Stimulated activated CD8-positive, alpha-beta memory T cell treated with anti-CD3 and anti-CD28 coated beads, Interleukin-4, amount 100 ng/mL, for 4 hours (primary cell): ENCODE measurements around the gene KMT2B.
"Not testable (repeated sequence)": the region's sequence is repeated elsewhere in the genome, so short reads cannot be mapped to it uniquely, and the experiment has no call there.

Source experiments
- DNase-seq, 2 donors: peaks; one replicate each; pipeline ENCODE4 v3.0.0-alpha.2; 2020; ENCODE audit warnings: low read depth in 2 of 2, low spot score in 1 of 2

KMT2B gene

DNA sequence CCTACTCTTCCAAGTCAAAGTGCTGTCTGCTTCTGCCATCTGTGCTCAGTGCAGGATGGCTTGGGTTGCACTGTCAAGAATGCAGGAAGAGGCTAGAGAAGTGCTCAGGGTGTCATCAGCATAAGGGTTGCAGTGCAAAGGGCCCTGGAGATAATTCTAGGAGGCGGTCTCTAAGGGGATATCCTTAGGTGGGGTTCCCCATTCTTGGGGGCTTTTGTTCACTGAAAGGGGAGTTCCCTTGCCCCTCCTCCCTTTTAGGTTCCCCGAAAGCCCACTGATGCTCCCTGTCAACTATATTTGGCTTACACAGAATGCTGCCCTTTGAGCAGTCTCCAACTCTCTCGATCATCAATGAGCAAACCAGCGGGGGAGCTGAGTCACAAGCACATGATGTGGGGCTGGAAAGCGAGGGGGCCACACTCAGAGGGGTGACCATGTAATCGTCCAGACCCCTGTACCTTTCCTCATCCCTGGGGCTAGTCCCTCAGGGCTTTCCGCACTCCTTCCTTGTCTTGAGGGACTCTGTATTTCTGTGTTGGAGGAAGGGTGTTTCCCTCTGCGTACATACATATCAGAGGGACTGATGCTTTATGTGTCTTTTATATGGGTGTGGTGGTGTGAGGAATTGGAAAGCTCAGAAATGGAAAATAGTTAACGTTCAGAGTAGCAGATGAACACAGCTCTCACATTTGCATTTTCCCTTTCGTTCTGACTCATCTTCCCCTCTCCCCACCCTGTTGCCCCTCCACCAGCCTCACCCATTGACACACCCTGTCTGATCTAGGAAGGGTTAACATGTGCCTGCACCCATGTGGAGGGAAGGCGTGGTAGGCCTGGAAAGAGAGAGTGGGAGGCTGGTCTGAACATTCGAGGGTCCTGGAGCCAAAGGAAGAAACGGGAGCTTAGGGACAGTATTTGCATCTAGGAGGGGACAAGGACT is 6.7 kb upstream of the KMT2B start:
- no peak for DNase-seq

DNA sequence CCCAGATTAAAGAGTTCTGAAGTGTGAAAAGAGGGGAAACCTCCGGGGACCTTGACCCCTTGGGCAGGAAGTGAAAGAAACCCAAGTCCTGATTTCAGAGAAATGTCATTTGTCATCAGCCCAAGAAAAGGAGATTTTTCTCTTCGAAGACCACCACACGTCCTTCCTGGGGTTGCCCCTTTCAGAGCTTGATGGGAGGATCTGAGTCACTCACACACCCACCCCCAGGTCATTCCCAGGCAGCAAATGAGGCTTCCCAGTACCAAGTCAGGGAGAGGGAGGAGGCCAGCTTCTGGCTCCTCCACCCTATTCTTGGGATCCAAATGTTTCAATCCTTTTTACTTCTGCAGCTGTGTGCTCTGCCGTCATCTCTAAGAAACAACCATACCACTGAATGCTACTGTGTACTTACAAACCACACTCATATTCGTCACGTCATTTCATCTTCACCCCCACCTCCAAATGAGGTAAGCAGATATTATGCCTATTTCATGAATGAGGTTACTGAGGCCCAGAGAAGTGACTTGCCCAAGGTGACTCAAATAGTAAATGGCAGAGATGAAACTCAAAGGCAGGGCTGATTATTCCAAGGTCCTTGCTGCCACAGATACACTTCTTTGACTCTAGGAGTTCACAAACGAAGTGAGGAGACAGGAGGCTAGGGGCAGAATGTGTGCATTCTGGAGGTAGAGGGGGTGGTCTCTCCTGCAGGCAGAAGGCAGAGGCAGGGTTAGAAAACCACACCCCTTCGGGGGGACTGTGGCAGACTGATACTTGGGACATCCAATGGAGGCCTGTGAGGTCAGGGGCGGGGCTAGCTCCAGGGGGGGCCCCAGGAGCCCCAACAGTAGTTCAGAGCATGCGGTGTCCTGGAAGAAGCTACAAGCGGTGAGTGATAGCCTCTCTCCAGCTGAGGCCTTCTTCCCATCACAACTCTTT is 5.0 kb upstream of the KMT2B start:
- DNase-seq, result no peak

DNA sequence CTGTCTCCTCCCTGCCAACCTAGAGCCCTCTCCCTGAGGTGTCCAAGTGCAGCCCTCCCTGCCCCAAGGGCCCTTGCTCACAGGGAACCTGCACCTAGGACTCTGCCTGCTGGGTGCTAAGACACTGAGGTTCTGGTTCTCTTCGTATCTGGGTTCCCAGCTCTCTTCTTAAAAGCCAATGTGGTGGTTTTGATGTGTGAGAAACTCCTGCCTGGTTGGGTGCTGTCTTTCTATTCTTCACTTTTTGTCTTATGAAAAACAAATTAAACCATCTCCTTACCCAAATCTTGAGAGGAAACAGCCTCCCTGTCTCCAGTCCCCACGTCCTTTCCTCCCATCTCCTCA is 4.3 kb upstream of the KMT2B start:
- DNase-seq, result no peak

DNA sequence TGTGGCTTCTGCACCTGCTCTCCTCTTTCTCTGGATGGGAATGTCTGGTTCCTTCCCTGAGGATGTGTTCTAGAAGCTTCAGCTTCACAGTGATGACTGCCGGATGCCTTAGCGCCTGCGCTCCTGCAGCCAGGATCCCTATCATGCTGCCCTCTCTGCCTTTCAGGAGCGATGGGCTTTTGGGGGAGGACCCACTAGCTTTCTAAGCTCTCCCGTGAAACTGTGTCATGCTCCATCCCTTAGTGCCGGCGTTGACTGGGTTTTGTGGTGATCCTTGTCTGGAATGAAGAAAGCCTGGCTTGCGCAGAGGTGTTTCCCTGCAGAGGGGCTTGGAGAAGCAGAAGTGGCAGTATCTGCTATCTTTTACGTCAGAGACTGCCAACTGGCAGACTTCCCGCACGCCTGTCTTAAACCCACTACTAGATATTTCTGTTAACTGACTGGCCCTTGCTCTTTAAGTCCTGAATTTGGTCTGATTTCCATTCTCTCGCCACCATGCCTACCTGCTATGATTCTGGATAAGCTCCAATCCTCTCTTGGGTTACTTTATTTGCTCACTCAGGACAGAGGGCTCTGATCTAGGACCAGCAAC is 3.8 kb upstream of the KMT2B start:
- no peak for DNase-seq

DNA sequence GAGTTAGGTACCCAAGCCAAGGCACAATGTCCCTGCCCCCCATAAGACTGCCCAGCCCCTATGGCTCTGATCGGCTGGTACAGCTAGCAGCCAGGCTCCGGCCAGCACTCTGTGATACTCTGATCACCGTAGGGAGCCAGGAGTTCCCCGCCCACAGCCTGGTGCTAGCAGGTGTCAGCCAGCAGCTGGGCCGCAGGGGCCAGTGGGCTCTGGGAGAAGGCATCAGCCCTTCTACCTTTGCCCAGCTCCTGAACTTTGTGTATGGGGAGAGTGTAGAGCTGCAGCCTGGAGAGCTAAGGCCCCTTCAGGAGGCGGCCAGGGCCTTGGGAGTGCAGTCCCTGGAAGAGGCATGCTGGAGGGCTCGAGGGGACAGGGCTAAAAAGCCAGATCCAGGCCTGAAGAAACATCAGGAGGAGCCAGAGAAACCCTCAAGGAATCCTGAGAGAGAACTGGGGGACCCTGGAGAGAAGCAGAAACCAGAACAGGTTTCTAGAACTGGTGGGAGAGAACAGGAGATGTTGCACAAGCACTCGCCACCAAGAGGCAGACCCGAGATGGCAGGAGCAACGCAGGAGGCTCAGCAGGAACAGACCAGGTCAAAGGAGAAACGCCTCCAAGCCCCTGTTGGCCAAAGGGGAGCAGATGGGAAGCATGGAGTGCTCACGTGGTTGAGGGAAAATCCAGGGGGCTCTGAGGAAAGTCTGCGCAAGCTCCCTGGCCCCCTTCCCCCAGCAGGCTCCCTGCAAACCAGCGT is 3.0 kb upstream of the KMT2B start:
- DNase-seq, result no peak

DNA sequence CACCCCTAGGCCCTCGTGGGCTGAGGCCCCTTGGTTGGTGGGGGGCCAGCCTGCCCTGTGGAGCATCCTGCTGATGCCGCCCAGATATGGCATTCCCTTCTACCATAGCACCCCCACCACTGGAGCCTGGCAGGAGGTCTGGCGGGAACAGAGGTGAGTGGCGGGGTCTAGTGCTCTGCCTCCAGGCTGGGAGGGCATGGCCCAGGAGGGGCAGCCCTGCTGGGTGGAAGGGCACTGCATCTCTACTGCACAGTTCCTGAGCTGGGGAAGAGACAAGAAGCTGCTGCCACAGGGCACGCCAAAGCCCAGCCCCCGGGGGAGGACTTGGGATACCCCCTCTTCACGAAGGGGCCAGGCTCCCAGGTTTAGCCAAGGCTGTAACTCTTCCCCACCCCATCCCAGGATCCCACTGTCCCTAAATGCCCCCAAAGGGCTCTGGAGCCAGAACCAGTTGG is 2.4 kb upstream of the KMT2B start:
- no peak for DNase-seq

DNA sequence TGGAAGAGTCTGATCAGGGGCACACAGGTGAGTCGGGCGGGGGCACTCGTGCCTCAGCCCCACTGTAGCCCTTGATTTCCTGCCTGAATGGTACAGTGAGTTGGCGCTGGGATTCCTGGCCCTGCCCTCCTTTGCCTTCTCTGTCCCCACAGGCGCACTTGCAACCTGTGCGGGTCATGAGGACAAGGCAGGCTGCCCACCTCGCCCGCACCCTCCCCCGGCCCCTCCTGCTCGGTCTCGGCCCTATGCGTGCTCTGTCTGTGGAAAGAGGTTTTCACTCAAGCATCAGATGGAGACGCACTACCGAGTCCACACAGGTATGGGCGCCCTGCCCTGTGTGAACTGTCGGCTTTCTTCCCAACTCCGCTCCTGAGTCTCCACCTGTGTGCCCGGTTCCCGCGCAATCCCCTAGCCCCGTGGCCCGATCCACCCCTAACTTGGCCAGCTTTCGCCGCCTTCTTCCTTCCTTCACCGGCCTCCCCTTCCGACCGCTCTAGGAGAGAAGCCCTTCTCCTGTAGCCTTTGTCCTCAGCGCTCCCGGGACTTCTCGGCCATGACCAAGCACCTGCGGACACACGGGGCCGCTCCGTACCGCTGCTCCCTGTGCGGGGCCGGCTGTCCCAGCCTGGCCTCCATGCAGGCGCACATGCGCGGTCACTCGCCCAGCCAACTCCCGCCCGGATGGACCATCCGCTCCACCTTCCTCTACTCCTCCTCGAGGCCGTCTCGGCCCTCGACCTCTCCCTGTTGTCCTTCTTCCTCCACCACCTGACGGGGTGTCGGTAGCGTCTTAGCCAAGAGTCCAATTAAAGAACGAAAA is 1.6 kb upstream of the KMT2B start:
- DNase-seq, result no peak

DNA sequence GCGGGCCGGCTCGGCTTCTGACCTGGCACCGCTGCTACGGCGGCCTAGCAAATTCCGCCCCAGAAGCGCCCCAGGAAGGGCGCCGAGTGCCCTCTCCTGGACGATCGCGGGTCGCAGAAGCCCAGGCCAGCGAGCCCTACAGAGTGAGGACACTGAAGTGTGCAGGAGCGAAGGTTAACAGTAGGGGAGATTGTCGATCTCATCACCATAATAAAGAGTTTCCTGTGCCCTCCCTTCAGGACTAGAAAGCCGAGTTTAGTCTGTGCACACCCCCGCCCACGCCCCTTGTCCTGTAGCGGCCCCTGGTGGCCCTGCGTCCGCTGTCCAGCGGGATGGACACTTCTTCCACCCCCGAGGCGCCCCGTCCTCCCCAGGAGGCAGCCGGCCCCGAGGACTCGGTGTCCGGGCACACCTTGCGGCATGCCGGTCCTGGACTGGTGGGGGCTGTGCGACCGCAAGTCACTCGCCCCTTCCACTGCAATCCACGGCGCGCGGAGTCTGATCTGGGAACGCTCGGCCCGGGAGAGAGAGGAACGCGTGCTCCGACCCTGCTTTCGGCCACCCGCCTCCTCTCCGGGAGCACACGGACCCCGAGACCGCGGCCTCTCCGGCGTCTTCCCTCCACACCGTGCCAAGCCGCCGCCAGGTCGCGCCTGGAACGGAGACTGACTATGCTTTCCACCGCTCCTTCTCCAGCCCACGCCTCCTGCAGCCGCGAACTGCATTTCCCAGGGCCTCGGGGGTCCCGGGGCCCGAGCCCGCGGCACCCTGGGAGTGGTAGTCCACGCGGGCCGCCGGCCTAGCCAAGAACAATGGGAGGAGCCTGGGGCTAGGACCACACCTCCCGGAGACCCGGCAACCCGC is 770 bp upstream of the KMT2B start:
- peak; percentile 83 to 96 for DNase-seq

DNA sequence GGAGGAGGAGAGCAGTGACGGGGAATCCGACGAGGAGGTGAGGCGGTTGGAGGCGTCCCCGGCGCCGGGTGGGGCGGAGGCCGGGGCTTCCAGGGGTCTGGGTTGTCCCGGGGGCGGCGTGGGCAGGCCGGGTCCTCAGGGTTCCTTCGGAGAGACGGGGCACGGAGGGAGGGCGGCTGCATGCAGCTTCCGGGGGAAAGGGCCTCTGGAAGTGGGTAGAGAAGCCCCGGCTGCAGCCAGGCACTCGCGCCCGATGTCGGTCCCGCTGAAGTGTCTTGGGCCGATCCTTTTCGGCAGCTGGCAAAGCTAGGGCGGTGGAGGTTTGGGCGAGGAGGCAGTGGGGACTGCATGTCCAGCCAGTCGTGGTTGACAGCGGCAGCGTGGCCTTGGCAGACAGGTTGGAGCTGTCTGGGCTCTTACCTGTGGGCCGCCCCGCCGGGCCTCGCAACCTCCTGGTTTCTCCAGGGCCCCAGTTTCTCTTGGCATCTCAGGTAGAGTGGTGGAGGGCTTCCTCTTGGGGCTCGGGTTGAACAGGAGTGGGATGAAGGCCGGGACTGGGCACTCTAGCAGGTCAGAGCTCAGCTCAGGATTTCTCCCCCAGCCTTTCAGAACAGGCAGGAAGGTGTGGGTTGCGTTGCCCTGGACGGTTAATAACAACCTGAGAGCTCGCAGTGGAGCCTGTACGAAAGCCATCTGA is 690 bp downstream of the KMT2B start:
- peak in 1 of 2 donors; percentile 57 for DNase-seq

DNA sequence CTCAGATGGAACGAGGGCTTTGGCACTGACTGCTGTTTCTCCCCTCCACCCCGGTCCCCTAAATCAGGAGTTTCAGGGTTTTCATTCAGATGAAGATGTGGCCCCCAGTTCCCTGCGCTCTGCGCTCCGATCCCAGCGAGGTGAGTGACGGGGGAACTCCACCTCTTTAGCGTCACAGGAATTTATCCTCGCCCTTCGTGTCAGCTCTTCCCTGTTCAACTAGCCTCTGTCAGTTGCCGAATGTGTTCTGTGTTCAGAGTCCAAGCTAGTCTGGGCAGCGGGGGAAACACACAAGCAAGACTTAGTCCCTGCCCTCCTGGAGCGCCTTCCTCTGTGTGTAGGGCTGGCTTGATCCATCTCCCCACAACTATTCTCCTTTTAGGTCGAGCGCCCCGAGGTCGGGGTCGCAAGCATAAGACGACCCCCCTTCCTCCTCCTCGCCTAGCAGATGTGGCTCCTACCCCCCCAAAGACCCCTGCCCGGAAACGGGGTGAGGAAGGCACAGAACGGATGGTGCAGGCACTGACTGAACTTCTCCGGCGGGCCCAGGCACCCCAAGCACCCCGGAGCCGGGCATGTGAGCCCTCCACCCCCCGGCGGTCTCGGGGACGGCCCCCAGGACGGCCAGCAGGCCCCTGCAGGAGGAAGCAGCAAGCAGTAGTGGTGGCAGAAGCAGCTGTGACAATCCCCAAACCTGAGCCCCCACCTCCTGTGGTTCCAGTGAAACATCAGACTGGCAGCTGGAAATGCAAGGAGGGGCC is 1.8 kb downstream of the KMT2B start:
- DNase-seq, result no peak

DNA sequence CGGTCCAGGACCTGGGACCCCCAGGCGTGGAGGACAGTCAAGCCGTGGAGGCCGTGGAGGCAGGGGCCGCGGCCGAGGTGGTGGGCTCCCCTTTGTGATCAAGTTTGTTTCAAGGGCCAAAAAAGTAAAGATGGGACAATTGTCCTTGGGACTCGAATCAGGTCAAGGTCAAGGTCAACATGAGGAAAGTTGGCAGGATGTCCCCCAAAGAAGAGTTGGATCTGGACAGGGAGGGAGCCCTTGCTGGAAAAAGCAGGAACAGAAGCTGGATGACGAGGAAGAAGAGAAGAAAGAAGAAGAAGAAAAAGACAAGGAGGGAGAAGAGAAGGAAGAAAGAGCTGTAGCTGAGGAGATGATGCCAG is 2.3 kb downstream of the KMT2B start:
- no peak for DNase-seq

DNA sequence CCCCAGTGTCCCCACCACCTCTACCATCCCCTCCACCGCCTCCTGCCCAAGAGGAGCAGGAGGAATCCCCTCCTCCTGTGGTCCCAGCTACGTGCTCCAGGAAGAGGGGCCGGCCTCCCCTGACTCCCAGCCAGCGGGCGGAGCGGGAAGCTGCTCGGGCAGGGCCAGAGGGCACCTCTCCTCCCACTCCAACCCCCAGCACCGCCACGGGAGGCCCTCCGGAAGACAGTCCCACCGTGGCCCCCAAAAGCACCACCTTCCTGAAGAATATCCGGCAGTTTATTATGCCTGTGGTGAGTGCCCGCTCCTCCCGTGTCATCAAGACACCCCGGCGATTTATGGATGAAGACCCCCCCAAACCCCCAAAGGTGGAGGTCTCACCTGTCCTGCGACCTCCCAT is 2.8 kb downstream of the KMT2B start:
- no peak for DNase-seq

DNA sequence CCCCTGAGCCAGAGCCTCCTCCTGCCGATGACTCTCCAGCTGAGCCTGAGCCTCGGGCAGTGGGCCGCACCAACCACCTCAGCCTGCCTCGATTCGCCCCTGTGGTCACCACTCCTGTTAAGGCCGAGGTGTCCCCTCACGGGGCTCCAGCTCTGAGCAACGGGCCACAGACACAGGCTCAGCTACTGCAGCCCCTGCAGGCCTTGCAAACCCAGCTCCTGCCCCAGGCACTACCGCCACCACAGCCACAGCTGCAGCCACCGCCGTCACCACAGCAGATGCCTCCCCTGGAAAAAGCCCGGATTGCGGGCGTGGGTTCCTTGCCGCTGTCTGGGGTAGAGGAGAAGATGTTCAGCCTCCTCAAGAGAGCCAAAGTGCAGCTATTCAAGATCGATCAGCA is 3.6 kb downstream of the KMT2B start:
- DNase-seq, result no peak

DNA sequence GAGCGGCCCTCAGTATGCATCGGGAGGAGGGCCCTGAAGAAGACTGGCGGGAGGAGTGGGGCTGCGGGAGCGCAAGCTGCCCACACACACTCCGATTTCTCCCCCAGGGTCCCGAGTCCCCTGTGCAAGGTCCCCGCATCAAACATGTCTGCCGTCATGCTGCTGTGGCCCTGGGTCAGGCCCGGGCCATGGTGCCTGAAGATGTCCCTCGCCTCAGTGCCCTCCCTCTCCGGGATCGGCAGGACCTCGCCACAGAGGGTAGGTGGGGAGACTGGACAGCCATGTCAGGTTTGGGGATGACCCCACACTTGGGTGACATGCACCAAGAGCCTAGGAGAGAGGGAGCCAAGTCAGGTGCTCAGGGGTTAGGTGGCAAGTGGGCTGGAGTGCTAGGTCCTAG is 4.7 kb downstream of the KMT2B start:
- DNase-seq, result no peak

DNA sequence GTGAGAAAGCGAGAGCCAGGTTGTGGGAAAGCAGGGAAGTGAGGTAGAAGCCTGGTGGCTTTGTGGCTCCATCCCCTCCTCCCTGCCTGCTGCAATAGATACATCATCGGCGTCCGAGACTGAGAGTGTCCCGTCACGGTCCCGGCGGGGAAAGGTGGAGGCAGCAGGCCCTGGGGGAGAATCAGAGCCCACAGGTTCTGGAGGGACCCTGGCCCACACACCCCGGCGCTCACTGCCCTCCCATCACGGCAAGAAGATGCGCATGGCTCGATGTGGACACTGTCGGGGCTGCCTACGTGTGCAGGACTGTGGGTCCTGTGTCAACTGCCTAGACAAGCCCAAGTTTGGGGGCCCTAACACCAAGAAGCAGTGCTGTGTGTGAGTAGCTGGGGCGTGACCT is 5.1 kb downstream of the KMT2B start:
- DNase-seq, result no peak

DNA sequence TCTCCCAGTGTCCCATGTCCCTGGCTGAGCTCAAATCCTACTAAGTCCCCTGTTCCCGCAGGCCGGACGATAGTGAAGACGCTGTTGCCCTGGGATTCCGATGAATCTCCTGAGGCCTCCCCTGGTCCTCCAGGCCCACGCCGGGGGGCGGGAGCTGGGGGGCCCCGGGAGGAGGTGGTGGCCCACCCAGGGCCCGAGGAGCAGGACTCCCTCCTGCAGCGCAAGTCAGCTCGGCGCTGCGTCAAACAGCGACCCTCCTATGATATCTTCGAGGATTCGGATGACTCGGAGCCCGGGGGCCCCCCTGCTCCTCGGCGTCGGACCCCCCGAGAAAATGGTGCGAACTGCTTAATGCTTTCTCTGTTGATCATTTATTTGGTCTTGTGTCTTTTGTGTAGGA is 5.9 kb downstream of the KMT2B start:
- DNase-seq, result no peak

DNA sequence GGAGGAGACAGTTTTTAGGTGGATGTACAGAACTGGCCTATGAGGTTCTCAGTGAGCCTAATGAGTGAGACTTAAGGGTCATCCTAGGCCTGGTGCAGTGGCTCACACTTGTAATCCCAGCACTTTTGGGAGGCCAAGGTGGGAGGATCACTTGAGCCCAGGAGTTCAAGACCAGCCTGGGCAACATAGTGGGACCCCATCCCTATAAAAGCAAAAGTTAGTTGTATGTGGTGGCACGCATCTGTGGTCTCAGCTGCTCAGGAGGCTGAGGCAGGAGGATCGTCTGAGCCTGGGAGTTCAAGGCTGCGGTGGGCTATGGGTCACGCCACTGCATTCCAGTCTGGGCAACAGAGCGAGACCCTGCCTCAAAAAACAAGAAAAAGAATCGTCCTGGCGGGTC is 6.3 kb downstream of the KMT2B start:
- not testable (repeated sequence) for DNase-seq

DNA sequence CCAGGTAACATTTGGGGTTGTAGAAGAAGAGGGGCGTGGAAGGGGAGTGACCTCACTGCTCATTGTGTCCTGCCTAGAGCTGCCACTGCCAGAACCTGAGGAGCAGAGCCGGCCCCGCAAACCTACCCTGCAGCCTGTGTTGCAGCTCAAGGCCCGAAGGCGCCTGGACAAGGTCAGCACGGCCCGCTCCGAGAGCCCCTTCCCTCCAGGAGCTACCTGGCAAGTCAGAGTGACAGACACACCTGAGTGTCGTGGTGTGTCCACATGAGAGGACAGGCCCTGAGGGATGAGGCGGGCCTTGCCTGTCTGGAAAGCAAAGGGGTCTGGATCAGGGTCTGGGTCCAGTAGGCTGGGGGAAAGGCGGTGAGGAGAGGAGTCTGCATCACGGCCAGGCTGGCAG is 6.8 kb downstream of the KMT2B start:
- DNase-seq, result no peak
